HG03520 (cell line): ENCODE results near the gene SDF2L1.

Experiments
- ATAC-seq: cut with Tn5 transposase; IDR thresholded peaks from one replicate; pipeline ENCODE4 v1.9.1; 2021; ENCODE audit warnings: mild to moderate bottlenecking, moderate library complexity; ENCODE audit not compliant: unreplicated experiment

Gene SDF2L1

DNA sequence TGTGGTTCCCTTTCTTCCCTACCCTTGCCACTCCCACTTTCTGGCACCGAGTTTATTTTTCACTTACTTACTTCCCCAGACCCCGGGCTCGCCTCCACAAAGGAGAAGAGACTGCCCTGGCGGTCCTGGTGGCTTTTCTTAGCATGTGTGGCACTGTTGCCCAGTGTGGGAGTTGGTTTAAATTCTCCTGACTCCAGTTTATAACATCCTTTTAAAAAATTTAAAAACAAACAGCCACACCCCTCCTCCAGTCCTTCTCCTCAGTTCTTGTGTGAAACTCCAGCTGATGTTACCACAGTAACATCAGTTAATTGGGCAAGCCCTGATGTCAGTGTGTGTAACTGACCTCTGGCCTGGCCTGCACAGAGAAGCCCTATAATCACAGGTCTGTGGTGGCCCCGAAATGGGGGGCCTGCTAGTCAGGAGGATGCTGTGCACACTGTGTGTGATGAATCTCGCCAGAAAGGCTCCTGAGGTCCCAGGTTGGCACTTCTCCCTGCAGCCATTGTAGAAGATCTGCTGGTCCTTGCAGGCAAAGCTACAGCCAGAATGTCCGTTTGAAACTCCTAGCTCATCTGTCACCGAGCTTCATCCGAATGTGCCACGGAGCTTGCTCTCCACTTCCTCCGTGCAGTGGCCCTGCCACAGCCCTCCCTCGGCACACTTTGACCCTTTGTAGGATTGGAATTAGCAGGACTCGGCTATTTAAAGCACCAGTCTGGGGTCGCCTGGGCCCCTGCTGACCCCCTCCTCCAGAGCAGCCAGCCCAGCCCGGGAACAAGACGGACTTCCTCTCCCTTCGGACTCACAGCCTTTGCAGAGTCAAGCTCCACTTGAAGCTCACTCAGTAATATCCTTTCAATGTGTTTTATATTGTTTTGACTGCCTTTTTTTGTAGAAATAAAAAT is 19.8 kb upstream of the SDF2L1 start:
- no peak for ATAC-seq

DNA sequence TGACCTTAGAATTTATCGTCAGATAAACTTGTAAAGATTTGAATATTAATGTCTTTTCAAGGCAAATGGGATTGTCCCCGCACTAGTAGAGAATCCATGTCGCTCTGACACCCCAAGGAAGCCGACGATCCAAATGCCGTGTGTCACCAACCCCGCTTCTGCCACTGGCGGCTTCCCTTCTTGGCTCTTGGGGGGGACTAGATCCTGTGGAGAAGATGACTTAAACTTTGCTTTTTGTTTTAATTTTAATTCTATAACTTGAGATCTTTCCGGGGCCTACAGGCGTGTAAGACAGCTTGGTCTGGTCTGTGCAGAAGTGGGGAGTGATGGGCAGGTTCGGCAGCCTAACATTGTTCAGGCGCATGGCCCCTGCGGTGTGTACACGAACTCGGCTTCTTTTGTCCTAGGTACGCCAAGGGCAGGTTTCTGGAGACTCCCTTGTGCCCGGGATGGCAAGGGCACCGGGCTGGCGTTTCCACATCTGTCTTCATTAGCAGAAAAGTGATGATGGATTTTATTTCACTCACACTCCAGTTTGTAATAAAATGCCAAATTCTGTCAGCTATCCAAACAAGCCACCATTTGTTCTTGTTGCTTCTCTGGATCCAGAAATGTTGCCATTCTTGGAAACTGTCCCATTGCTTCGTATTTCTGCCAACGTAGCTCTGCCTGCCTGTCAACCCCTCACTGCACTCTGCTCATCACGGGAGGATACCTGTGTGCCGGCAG is 19.0 kb upstream of the SDF2L1 start:
- ATAC-seq = no peak

DNA sequence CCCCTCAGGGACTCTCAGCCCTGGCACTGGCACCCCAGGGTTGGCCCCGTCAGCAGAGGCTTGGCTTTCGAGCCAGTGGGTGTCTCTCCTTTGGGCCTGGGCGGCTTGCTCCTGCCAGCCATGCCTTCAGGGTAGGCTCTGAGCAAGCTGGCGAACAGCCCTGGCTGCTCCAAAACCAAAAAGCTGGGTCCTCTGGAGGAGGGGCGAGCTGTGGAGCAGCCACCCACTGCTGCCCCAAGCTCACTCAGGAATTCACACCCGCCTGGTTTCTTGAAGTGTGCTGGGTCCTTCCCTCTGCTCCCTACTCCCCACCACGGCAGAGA is 18.5 kb upstream of the SDF2L1 start:
- ATAC-seq = no peak

DNA sequence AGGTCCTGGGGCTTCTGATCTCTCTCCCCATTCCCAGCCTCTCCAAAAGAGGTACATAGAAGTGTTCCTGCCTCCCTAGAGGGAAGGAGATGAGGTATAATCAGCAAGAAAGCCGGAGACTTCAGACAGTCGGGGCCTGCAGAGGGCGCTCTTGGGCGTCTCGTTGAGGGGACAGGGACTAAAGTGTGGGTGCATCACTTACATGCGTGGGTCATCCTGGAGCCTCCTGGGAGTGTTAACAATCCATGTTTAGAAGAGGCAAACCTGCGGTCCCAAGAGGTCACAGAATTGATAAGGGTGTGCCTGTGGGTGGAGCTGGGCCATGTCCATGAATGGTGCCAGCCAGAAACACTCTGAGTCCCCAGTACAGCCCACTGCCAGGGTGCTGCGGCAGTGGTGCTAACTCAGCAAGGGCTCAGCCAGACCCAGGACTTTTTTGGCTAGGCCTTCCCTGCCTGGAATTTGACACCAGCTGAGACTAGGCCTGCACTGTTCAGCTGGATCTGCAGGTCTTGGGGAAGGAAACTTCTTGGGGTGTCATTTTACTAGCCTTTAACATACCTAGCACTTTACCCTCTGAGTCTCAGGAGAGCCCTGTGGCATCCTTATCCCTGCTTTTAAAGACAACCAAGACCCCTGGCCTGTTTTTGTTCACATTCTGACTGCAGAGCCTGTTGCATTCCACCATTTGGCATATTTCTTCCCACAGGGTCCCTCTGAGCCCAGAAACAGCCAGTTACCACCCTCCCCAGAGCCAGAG is 17.8 kb upstream of the SDF2L1 start:
- ATAC-seq = no peak

DNA sequence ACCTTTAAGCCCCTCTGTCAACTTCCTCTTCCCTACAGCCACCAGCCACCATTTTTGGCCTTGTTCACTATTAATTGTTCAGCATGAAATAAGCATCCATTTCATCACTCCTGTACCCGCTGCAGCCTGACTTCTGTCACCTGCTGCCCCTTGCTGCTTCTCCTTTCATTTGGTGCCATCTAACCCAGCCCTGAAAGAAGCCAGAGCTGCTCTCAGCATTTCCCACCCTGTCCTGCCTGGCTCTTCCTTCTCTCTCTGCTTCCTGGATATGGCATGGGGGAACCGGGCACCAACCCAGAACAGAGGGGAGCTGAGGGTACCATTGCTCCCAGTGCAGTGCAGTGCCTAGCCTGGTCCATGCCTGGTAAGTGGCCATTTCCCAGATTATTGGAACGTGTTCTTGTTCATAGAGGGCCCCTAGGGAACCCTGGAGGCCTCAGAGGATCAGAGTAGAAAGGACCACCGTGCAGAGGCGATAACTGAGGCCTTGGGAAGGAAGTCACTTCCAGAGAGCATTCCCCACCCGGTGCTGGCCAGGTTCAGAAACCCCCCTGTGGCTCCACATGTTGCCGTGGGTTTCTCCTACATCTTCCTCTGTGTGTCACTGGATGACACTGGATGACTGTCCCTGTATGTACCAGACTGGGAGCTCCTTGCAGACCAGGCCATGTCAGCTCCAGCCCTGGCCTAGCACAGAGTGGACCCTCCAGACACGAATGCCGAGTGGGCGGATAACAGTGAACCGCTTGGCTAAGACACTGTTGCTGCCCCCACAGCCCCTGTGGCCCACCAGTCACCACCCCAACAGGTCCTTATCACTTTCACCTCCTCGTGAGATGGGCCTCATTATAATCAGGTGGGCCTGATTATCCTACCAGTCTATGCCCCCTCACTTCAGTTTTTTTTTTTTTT is 17.0 kb upstream of the SDF2L1 start:
- no peak for ATAC-seq

DNA sequence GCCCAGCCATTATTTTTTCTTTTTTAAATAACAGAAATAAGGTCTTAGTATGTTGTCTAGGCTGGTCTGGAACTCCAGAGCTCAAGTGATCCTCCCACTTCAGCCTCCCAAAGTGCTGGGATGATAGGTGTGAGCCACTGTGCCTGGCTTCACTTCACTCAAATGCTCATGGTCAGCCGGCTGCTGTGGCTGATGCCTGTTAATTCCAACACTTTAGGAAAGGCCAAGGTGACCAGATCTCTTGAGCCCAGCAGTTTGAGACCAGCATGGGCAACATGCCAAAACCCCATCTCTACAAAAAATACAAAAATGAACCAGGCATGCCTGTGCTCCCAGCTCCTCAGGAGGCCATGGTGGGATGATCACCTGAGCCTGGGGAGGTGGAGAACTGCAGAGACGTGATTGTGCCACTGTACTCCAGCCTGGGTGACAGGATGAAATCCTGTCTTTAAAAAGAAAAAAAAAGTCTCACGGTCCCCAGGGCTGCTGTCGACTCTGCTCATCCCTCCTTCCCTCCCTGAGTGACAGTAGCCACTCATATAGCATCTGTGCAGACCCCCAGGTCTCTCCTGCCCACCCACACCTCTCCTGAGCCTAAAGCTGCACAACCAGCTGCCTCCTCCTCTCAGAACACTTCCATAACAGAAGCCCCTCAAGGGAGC is 15.9 kb upstream of the SDF2L1 start:
- no peak for ATAC-seq

DNA sequence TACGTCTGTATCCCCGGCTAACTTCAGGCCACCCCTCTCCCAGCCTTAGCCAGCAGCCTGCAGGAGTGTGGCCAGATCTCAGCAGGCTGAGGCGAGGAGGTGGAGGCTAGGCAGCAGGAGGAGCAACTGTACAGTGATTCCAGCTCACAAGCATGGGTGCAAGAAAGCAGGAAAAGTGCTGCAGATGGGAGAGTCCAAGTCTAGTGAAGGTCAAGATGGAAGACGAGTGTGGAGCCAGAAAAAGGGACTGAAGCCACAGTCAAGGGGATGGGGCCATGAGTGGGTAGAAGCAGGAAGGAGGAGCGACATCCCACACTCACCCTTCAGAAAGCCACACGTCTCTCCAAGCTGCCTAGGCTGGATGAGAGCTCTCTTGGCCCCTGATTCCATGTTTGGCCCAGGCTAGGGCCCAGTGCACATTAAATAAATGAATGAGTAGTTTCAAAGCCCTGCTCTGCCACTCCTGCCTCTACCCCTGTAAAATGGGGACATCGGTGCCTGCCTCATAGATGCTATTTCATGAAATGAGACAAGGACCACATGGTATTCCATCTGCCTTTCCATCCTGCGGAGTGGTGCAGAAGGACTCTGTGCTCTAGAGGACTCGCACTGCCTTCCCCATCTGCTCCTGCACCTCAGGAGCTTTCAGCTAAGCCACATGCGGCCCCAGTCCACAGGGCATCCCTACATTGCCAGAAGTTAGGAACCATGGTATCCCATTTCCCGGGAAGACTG is 15.2 kb upstream of the SDF2L1 start:
- no peak for ATAC-seq

DNA sequence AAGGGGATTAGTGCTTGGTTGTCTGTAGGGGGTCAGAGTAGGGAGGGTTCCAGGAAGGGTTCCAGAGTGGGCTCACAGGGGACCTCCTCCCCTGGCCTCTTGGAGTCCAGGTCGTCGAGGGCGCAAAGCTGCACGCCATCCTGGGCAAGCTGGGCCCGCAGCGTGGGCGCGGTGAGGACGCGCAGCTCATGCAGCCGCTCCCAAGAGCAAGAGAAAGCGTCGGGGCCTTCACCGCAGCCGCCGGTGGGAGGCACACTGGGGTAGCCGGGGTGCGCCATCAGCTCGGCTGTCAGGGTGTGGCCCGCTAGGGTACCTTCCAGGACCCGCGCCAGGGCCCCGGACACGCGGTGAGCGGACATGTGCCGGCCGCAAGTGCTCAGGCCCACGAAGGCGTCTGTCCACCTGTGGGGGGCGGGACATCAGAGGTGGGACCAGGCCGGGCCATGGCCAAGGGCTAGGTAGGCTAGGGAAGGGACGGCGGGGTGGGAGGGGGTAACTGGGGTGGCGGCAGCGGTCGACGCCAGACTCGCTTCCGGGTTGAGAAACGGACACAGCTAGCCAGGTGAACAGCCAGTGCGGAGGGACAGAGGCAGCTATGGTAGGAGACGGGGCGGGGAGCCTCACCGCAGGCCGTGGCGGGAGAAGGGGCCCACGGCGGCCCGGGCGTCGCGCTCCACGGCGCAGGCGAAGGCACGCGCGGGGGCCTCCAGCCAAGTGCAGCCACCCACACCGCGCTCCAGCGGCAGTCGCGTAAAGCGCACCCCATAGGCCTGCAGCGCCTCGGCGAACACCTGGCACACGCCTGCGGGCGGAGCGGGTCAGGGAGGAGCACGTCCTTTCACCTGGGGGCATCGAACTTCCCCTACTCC is 13.5 kb upstream of the SDF2L1 start:
- no peak for ATAC-seq

DNA sequence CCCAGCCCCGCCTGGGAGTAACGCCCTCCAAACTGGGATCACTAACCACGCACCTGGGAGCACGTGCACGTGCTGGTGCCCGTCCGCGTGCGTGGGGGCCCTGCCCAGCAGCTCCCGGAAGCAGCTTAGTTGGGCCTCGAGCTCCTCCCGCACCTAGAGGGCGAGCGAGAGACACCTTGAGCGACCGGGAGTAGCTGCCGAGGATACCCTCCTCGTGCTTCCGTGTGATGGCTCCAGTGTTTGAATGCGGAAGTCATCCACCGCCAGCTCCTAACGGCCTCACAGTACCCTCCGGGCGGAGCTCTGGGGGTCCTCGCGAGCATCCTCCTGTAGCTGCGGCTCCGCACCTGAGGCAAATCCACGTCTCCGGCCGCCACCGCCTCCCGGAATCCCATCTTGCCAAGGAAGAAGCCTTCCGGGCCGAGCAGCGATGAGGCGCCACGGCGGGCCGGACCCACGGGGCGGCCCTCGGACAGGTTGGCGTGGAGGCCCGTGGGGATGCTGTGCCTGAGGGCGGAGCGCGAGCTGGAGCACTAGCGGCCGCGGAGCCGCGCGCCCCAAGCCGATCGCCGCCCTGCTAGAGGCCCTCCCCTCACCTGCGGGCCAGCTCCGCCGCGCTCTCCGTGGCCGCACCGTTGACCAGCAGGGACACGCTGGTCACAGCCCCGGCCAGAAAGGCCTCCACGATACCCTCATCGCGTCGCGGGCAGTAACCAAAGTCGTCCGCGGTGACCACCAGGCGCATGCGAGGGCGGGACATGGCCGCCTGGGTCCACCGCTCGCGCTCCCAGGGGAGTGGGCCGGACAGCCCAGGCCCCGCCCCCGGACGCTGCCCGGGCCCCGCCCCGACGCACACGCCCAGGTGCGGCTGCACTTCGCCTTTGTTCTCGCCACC is 12.6 kb upstream of the SDF2L1 start, which contains the start of gene YDJC:
YDJC (minus strand) TSS at position 768 of the 895 bp plus-strand sequence; CDS start at position 760, 8 bp downstream.
- peak; percentile 73 for ATAC-seq

DNA sequence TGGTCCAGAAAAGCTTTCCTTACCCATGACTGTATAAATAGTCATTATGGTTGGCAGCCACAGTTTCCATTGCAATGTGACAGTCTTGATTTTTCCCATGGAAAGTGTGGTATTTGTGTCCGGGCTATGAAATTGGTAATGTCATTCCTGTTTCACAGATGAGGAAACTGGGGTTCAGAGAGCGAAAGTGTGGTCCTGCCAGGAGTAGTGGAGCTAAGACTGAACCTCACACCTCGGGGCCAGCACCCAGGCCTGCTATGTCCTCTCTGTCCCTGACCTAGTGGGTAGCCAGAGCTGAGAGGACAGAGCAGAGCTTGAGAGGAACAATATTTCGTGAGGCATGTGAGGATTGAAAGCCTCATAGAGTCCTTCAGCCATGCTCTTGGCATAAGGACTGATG is 11.1 kb upstream of the SDF2L1 start:
- ATAC-seq = no peak

DNA sequence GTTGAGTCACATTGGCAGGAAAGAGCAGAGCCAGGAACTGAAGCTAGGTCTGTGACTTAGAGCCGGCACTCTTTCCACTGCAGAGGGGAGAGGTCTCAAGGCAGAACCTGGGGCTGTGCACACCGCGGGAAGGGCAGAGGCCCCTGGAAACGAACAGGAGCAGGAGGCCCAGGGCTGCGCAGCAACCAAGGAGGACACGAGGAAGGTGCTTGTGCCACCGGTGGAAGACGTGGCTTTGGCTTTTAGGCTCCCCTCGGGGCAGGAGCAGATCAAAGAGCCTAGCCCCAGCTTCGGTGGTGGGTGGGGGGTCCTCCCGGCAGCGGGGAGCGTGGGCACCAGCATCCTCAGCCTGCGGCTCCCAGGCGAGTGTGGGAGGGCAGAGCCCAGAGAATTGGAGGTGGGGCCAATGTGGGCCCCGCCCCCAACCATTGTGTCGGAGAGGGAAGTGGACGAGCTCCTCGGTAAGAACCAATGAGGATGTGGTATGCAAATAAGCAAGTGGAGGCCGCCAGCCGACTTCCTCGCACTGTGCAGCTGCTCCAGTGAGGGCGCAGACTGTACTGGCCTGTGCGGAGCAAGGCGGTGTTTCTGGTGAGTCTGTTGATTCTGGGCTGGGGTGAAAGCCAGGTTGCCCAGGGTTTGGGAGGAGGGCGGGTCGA is 9.7 kb upstream of the SDF2L1 start, which contains the start of gene CCDC116:
CCDC116 (plus strand) TSS at position 524 of the 659 bp plus-strand sequence. CDS start 422 bp downstream, outside the sequence.
- ATAC-seq = no peak

DNA sequence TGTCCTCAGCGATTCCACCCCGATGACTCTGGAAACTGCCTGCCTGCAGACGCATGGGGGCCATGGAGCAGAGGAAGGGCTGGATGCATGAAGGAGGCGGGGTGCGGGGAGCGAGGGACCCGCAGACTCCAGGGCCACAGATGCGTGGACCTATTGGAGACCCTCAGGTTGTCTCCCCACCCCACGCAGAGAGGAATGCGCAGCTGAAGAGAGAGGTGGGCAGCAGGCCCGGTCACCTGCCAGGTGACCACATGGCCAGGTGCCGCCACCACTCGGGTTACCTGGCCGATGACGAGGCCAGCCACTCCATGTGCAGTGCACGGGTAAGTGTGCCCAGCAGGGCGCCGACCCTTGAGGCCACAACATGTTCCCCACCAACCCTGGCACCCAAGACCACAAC is 9.2 kb upstream of the SDF2L1 start:
- no peak for ATAC-seq

DNA sequence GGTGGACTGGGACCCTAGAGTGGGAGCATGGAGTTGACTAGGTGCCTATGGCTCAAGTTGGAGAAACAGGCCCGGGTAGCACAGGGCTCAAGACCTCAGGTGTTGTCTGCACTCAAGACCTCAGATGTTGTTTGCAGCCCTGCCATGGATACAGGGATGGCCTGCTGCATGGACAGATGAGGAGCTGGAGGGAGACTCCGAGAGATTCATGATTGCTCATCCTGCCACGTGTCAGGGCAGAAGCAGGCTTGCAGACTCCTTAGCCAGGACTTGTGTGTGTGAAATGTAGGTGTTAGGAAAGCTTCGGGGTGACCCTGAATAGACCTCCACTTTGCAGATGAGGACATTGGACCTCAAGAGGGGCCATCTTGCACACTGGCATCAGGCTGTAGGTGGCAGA is 8.6 kb upstream of the SDF2L1 start:
- no peak for ATAC-seq

DNA sequence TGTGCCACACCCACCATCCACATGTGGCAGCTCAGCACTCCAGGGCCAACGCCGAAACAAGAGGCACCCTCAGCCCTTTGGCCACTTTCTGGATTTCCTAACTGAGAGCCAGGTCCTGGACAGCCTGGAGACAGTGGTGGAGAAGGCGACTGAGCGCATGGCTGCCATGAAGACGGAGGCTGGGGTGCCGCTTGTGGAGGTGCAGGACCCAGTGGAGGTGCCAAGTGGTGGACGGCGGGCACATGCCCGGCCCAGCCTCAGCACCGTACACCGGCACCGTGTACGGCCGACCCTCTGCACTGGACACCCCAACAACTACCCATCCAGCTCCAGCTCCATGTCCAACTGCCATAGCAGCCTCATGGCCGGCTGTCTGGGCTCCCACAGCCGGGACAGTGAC is 8.0 kb upstream of the SDF2L1 start:
- ATAC-seq = no peak

DNA sequence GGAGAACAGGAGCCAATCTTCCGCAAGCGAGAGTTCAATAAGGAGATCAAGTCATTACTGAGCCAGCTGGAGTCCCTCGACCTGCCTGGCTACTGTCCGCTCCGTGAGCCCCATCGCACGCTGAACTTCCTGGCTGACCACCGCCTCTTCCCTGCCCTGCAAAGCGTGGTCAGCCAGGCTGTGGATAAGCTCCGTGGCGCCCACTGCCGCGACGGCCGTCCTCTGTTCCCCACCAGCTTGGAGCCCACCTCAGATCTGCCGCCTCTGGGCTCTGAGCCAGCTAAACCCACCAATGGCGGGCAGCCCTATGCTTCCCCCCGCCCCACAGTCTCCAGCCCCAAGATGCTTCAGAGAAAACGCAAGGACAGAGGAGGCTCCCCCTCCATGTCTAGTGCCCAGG is 7.3 kb upstream of the SDF2L1 start:
- no peak for ATAC-seq

DNA sequence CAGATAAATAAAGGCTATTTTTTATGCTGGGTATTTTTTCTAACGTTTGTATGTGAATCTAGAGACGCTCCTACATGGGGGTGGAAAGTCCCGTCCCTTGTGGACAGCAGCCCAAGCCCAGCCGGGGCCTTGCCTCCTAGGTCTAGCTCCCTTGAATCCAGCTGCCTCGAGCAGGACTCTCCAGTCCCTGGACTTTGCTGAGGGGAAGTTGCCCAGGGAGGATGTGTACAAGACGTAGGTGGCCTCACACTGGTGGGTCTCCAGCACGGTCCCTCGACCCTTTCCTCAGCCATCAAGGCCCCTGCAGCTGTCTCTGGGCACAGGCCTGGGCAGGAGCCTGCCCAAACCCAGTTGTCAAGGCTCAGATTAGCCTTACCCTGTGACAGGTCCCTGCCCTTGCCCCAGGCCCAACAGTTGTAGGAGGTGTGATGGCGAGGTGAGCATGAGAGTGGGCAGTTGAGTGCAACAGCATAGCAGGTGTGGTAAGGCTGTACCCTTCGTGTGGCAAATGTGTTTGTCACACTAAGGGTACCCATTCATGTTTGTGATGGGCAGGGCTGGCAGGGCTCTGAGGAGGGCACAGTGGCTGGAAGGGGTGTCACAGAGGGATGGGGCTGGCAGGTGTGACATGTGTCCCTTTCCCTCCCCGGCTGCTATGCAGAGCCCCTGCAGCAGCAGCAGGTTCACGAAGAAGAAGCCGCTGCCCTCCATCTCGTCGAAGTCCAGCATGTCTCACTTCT is 6.2 kb upstream of the SDF2L1 start:
- no peak for ATAC-seq
